Lower lobe of right lung (tissue), 2 donors: Measurements from ENCODE around the gene MCM8. TPM values are rescaled to one million over a fixed set of nuclear protein-coding genes. Genes with fewer than 3 reads are reported as not detected.

Source experiments
- ATAC-seq, 2 donors: fragments of 200-7000 bp; cut with Tn5 transposase; one replicate each; pipeline ENCODE4 v1.9.1; 2020 to 2022; ENCODE audit warnings: mild to moderate bottlenecking in 2 of 2, moderate library complexity in 2 of 2
- DNase-seq: peaks from one replicate; pipeline ENCODE4 v3.0.0-alpha.2; 2020
- H3K27ac ChIP-seq: fragments of 200-600 bp; one replicate; pipeline ENCODE4 v1.8.0; 2022
- H3K27me3 ChIP-seq: fragments of 200-600 bp; one replicate; pipeline ENCODE4 v1.8.0; 2022; ENCODE audit warnings: low read depth
- H3K36me3 ChIP-seq: fragments of 200-600 bp; one replicate; pipeline ENCODE4 v1.8.0; 2022; ENCODE audit warnings: mild to moderate bottlenecking
- H3K4me1 ChIP-seq: fragments of 200-600 bp; one replicate; pipeline ENCODE4 v1.8.0; 2022
- H3K4me3 ChIP-seq: fragments of 200-600 bp; one replicate; pipeline ENCODE4 v1.8.0; 2022; ENCODE audit warnings: mild to moderate bottlenecking
- H3K9me3 ChIP-seq: fragments of 200-600 bp; one replicate; pipeline ENCODE4 v1.8.0; 2022
- CTCF ChIP-seq: fragments of 200-600 bp; IDR thresholded peaks from one replicate; pipeline ENCODE4 v1.8.0; 2022; ENCODE audit warnings: antibody characterized with exemption, mild to moderate bottlenecking
- intact Hi-C: fragments of 100-400 bp; cut with DNase I; formaldehyde crosslinking; loops from one replicate; pipeline ENCODE4 v1.11.0; 2022
- total RNA-seq: library from RNA; stranded (reverse); fragmentation: NEBNext Ultra II Directional; extraction: Animal tissue kit (Norgen Biotek cat#: 25700); gene quantifications from one replicate; pipeline ENCODE4 v1.2.1, GENCODE V29; 2021
- donor health status: DM: no; HTN: yes; CAD: no; lungs with severe emphysema.

Gene MCM8
- total RNA-seq, 1 donor from 2014 or later, result 6.0 TPM

GRCh38 chr20:6008254-6008653 is 57.8 kb downstream of the MCM8 start:
- H3K27ac ChIP-seq, result peak overlapping the region; percentile 27
- peak overlapping the region; percentile 88 for H3K4me3 ChIP-seq
- peak; percentile 47 to 69 for ATAC-seq
- intact Hi-C loops, result no loop called here
- peak; percentile 64 for DNase-seq
- peaks cover 44% of the 10 kb centered on the region for H3K4me1 ChIP-seq
- no peaks in the 10 kb centered on the region for H3K27me3 ChIP-seq
- peaks cover 37% of the 10 kb centered on the region for H3K36me3 ChIP-seq
- no peaks in the 10 kb centered on the region for H3K9me3 ChIP-seq
- TF ChIP-seq CTCF, result no peak

- Histone ChIP-seq H3K27me3 (no peaks in the 10 kb centered on the region), H3K4me1 (peaks cover 30% of the 10 kb centered on the region), H3K4me3 (no peak overlapping the region), H3K36me3 (peaks cover 75% of the 10 kb centered on the region), H3K27ac (no peak overlapping the region), H3K9me3 (no peaks in the 10 kb centered on the region)
- DNase-seq (no peak), ATAC-seq (no peak)
- intact Hi-C loops, result no loop called here
- no peak for TF ChIP-seq CTCF
Observed at GRCh38 chr20:6012179-6012578, 61.7 kb downstream of the MCM8 start.

GRCh38 chr20:6014017-6014416 is 63.6 kb downstream of the MCM8 start:
- Histone ChIP-seq H3K4me3 (no peak overlapping the region), H3K9me3 (no peaks in the 10 kb centered on the region), H3K27ac (no peak overlapping the region), H3K27me3 (no peaks in the 10 kb centered on the region), H3K36me3 (peaks cover 82% of the 10 kb centered on the region), H3K4me1 (peaks cover 12% of the 10 kb centered on the region)
- no peak for TF ChIP-seq CTCF
- ATAC-seq, result no peak
- DNase-seq, result no peak
- intact Hi-C loops, result no loop called here

- H3K27ac ChIP-seq, result no peak overlapping the region
- H3K27me3 ChIP-seq, result no peaks in the 10 kb centered on the region
- H3K36me3 ChIP-seq, result peaks cover 78% of the 10 kb centered on the region
- DNase-seq (no peak), ATAC-seq (no peak)
- TF ChIP-seq CTCF, result no peak
- H3K4me3 ChIP-seq, result no peak overlapping the region
- intact Hi-C loops, result no loop called here
- peaks cover 4% of the 10 kb centered on the region for H3K4me1 ChIP-seq
- H3K9me3 ChIP-seq, result no peaks in the 10 kb centered on the region
Observed at GRCh38 chr20:6014957-6015356, 64.5 kb downstream of the MCM8 start.

GRCh38 chr20:6017467-6017866 is 67.0 kb downstream of the MCM8 start:
- Histone ChIP-seq H3K9me3 (no peaks in the 10 kb centered on the region), H3K4me1 (no peaks in the 10 kb centered on the region), H3K27me3 (no peaks in the 10 kb centered on the region), H3K36me3 (peaks cover 58% of the 10 kb centered on the region), H3K27ac (no peak overlapping the region), H3K4me3 (no peak overlapping the region)
- no peak for ATAC-seq
- TF ChIP-seq CTCF, result no peak
- intact Hi-C loops, result no loop called here
- DNase-seq, result no peak

- intact Hi-C loops, result no loop called here
- no peak overlapping the region for H3K4me3 ChIP-seq
- H3K36me3 ChIP-seq, result peaks cover 54% of the 10 kb centered on the region
Observed at GRCh38 chr20:6017880-6018279, 67.4 kb downstream of the MCM8 start.

More at GRCh38 chr20:6017880-6018279, 67.4 kb downstream of the MCM8 start:
- Histone ChIP-seq H3K27ac (no peak overlapping the region), H3K27me3 (no peaks in the 10 kb centered on the region), H3K4me1 (no peaks in the 10 kb centered on the region), H3K9me3 (no peaks in the 10 kb centered on the region)
- no peak for TF ChIP-seq CTCF
- DNase-seq (no peak), ATAC-seq (no peak)
